Lower lobe of right lung (tissue), 2 donors: ENCODE results near the gene RFC4. TPM values are rescaled to one million over a fixed set of nuclear protein-coding genes. Genes with fewer than 3 reads are reported as not detected.
A peak's percentile ranks its signal among the peaks of the same experiment; 100 is the strongest.

ENCODE experiments used
- ATAC-seq, 2 donors: fragments of 200-7000 bp; cut with Tn5 transposase; one replicate each; pipeline ENCODE4 v1.9.1; 2020 to 2022; ENCODE audit warnings: mild to moderate bottlenecking in 2 of 2, moderate library complexity in 2 of 2
- DNase-seq: peaks from one replicate; pipeline ENCODE4 v3.0.0-alpha.2; 2020
- H3K27ac ChIP-seq: fragments of 200-600 bp; one replicate; pipeline ENCODE4 v1.8.0; 2022
- H3K27me3 ChIP-seq: fragments of 200-600 bp; one replicate; pipeline ENCODE4 v1.8.0; 2022; ENCODE audit warnings: low read depth
- H3K36me3 ChIP-seq: fragments of 200-600 bp; one replicate; pipeline ENCODE4 v1.8.0; 2022; ENCODE audit warnings: mild to moderate bottlenecking
- H3K4me1 ChIP-seq: fragments of 200-600 bp; one replicate; pipeline ENCODE4 v1.8.0; 2022
- H3K4me3 ChIP-seq: fragments of 200-600 bp; one replicate; pipeline ENCODE4 v1.8.0; 2022; ENCODE audit warnings: mild to moderate bottlenecking
- H3K9me3 ChIP-seq: fragments of 200-600 bp; one replicate; pipeline ENCODE4 v1.8.0; 2022
- CTCF ChIP-seq: fragments of 200-600 bp; IDR thresholded peaks from one replicate; pipeline ENCODE4 v1.8.0; 2022; ENCODE audit warnings: antibody characterized with exemption, mild to moderate bottlenecking
- intact Hi-C: fragments of 100-400 bp; cut with DNase I; formaldehyde crosslinking; loops from one replicate; pipeline ENCODE4 v1.11.0; 2022
- total RNA-seq: library from RNA; stranded (reverse); fragmentation: NEBNext Ultra II Directional; extraction: Animal tissue kit (Norgen Biotek cat#: 25700); gene quantifications from one replicate; pipeline ENCODE4 v1.2.1, GENCODE V29; 2021
- donor health status: DM: no; HTN: yes; CAD: no; lungs with severe emphysema.

RFC4 gene
- total RNA-seq, 1 donor from 2014 or later = 8.4 TPM

DNA sequence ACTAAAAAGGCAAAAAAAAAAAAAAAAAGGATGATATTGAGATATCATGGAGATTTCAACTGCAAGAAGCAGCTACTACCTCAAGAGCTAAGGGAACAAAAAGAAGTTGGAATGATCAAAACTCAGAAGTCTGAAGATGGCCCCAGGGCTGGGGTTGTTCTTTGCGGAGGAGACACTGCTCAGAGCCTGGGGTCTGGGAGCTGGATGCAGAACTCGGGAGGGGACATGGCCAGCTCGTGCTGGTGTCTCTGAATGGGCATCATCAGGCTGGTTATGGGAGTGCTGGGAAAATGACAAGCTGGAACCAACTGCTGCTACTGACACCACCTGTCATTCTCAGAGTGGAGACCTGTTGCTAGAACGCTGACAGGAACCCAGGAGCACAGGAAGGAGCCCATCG is 22.1 kb upstream of the RFC4 start:
- DNase-seq = no peak
- peaks cover 68% of the 10 kb centered on the region for H3K27me3 ChIP-seq
- no peak overlapping the region for H3K4me3 ChIP-seq
- no peak for ATAC-seq
- no peaks in the 10 kb centered on the region for H3K36me3 ChIP-seq
- peaks cover 22% of the 10 kb centered on the region for H3K4me1 ChIP-seq
- no peak overlapping the region for H3K27ac ChIP-seq
- TF ChIP-seq CTCF = no peak
- intact Hi-C loops = loop anchor here (10.0 kb wide), 1 partner anchor 214 kb away; the partner anchor contains the start of gene AHSG
- H3K9me3 ChIP-seq = no peaks in the 10 kb centered on the region

GRCh38 chr3:186826976-186827857 is 20.9 kb upstream of the RFC4 start:
- peak overlapping the region; percentile 73 for H3K4me3 ChIP-seq
- H3K4me1 ChIP-seq = peaks cover 22% of the 10 kb centered on the region
- TF ChIP-seq CTCF = no peak
- no peaks in the 10 kb centered on the region for H3K36me3 ChIP-seq
- peaks cover 69% of the 10 kb centered on the region for H3K27me3 ChIP-seq
- peak; percentile 89 for DNase-seq
- H3K27ac ChIP-seq = peak overlapping the region; percentile 49
- intact Hi-C loops = loop anchor here (10.0 kb wide), 1 partner anchor 212 kb away; the partner anchor contains the start of gene AHSG
- peak; percentile 97 to 98 for ATAC-seq
- H3K9me3 ChIP-seq = no peaks in the 10 kb centered on the region

GRCh38 chr3:186826410-186826975 is 20.2 kb upstream of the RFC4 start:
- DNase-seq (no peak), ATAC-seq (peak; percentile 16 to 45)
- no peak for TF ChIP-seq CTCF
- Histone ChIP-seq H3K36me3 (no peaks in the 10 kb centered on the region), H3K27me3 (peaks cover 65% of the 10 kb centered on the region), H3K4me1 (peaks cover 22% of the 10 kb centered on the region), H3K9me3 (no peaks in the 10 kb centered on the region), H3K27ac (no peak overlapping the region), H3K4me3 (peak overlapping the region; percentile 73)
- intact Hi-C loops = loop anchor here (10.0 kb wide), 1 partner anchor 212 kb away; the partner anchor contains the start of gene AHSG

DNA sequence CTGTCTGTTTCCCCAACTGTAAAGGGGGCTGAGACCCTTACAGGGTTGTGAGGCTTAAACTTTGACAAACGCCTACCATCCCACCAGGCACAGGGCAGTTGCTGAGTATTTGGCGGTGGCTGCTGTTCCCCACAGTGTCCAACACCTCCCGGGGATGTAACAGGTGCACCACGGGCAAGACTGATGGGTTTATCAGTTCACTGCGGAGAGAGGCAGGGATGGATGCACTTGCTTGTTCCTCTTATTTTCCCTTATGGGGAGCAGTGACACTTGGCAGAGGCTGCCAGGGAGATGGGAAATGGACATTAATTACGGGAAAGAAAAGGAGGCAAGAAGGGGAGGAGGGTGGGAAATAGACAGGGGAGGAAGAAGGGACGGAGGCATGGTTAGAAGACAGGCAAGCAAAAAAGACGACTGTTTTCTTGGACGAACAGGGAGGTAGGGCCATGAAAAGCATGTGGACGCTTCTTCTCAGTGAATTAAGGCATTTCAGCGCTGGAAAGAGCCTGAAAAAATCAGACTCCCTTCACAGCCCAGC is 19.7 kb upstream of the RFC4 start:
- no peaks in the 10 kb centered on the region for H3K9me3 ChIP-seq
- DNase-seq (no peak), ATAC-seq (no peak)
- H3K4me3 ChIP-seq = no peak overlapping the region
- H3K27ac ChIP-seq = no peak overlapping the region
- H3K4me1 ChIP-seq = peaks cover 22% of the 10 kb centered on the region
- H3K36me3 ChIP-seq = no peaks in the 10 kb centered on the region
- H3K27me3 ChIP-seq = peaks cover 65% of the 10 kb centered on the region
- intact Hi-C loops = loop anchor here (10.0 kb wide), 1 partner anchor 211 kb away; the partner anchor contains the start of gene AHSG
- no peak for TF ChIP-seq CTCF

GRCh38 chr3:186825294-186825821 is 19.1 kb upstream of the RFC4 start:
- DNase-seq (peak; percentile 50), ATAC-seq (peak in 1 of 2 donors; percentile 1)
- no peaks in the 10 kb centered on the region for H3K9me3 ChIP-seq
- no peaks in the 10 kb centered on the region for H3K36me3 ChIP-seq
- intact Hi-C loops = loop anchor here (10.0 kb wide), 1 partner anchor 211 kb away; the partner anchor contains the start of gene AHSG
- no peak for TF ChIP-seq CTCF
- peaks cover 64% of the 10 kb centered on the region for H3K27me3 ChIP-seq
- H3K4me1 ChIP-seq = peaks cover 22% of the 10 kb centered on the region
- H3K4me3 ChIP-seq = no peak overlapping the region
- no peak overlapping the region for H3K27ac ChIP-seq
